Astrocyte (in vitro differentiated cells and primary cell): ENCODE data around the gene AMOTL1. TPM values are rescaled to one million over a fixed set of nuclear protein-coding genes. Genes with fewer than 3 reads are reported as not detected.

ENCODE experiments used
- DNase-seq: peaks from one replicate; pipeline ENCODE4 v3.0.0-alpha.2; 2010; ENCODE audit warnings: low read depth
- FAIRE-seq: peaks from 2 replicates; lab custom pipeline; 2011; peaks lifted over from hg19 to GRCh38; lab: Jason Lieb, UNC
- H2AFZ ChIP-seq: 2 replicates; pipeline ENCODE4 v1.6.0; 2012; ENCODE audit warnings: low read depth, low read length, inconsistent platforms
- H3K27ac ChIP-seq: 2 replicates; pipeline ENCODE4 v1.5.1; 2011; ENCODE audit warnings: low read depth, low read length, inconsistent platforms
- H3K27me3 ChIP-seq: 2 replicates; pipeline ENCODE4 v1.6.0; 2011; ENCODE audit warnings: low read length, inconsistent platforms; ENCODE audit not compliant: insufficient read depth
- H3K36me3 ChIP-seq: 2 replicates; pipeline ENCODE4 v1.5.1; 2011; ENCODE audit warnings: low read length, inconsistent platforms; ENCODE audit not compliant: insufficient read depth
- H3K4me1 ChIP-seq: 2 replicates; pipeline ENCODE4 v1.5.1; 2011; ENCODE audit warnings: low read length, inconsistent platforms; ENCODE audit not compliant: insufficient read depth
- H3K4me2 ChIP-seq: 2 replicates; pipeline ENCODE4 v1.6.0; 2012; ENCODE audit warnings: low read length, inconsistent platforms
- H3K4me3 ChIP-seq: 2 replicates; pipeline ENCODE4 v1.5.1; 2011; ENCODE audit warnings: low read depth, mild to moderate bottlenecking, low read length, inconsistent platforms; ENCODE audit not compliant: insufficient read depth
- H3K79me2 ChIP-seq: 2 replicates; pipeline ENCODE4 v1.6.0; 2012; ENCODE audit warnings: mild to moderate bottlenecking, low read length, inconsistent platforms; ENCODE audit not compliant: insufficient read depth
- H3K9ac ChIP-seq: 2 replicates; pipeline ENCODE4 v1.6.0; 2012; ENCODE audit warnings: mild to moderate bottlenecking, low read length, inconsistent platforms
- H3K9me3 ChIP-seq: 2 replicates; pipeline ENCODE4 v1.5.1; 2012; ENCODE audit warnings: low read depth, mild to moderate bottlenecking, low read length, inconsistent platforms; ENCODE audit not compliant: insufficient read depth
- H4K20me1 ChIP-seq: 2 replicates; pipeline ENCODE4 v1.6.0; 2012; ENCODE audit warnings: low read length, inconsistent platforms; ENCODE audit not compliant: insufficient read depth
- H3K27ac Mint-ChIP-seq: one replicate; pipeline ENCODE4 v1.8.0; 2021; ENCODE audit warnings: mild to moderate bottlenecking, mixed read lengths; ENCODE audit not compliant: unreplicated experiment
- H3K27me3 Mint-ChIP-seq: one replicate; pipeline ENCODE4 v1.8.0; 2021; ENCODE audit warnings: low read depth, mixed read lengths; ENCODE audit not compliant: unreplicated experiment
- H3K36me3 Mint-ChIP-seq: one replicate; pipeline ENCODE4 v1.8.0; 2021; ENCODE audit warnings: low read depth, mixed read lengths; ENCODE audit not compliant: unreplicated experiment
- H3K4me1 Mint-ChIP-seq: one replicate; pipeline ENCODE4 v1.8.0; 2021; ENCODE audit warnings: low read depth, mixed read lengths; ENCODE audit not compliant: unreplicated experiment
- H3K4me3 Mint-ChIP-seq: one replicate; pipeline ENCODE4 v1.8.0; 2021; ENCODE audit warnings: mild to moderate bottlenecking, moderate library complexity, mixed read lengths; ENCODE audit not compliant: unreplicated experiment
- H3K9me3 Mint-ChIP-seq: one replicate; pipeline ENCODE4 v1.8.0; 2021; ENCODE audit warnings: mild to moderate bottlenecking, mixed read lengths; ENCODE audit not compliant: unreplicated experiment
- CTCF ChIP-seq: IDR thresholded peaks from 2 replicates; pipeline ENCODE4 v1.5.1; 2011; ENCODE audit warnings: low read depth, mild to moderate bottlenecking, inconsistent platforms, low read length, moderate library complexity; ENCODE audit not compliant: insufficient read depth
- EZH2 ChIP-seq: IDR thresholded peaks from 2 replicates; pipeline ENCODE4 v1.6.1; 2012; ENCODE audit warnings: mild to moderate bottlenecking, low read length, inconsistent platforms; ENCODE audit not compliant: insufficient read depth
- total RNA-seq: library from RNA; stranded (reverse); gene quantifications from 2 replicates; pipeline ENCODE4 v1.2.1, GENCODE V29; 2021

AMOTL1 gene
- total RNA-seq, 1 donor from 2014 or later, result 47.8 TPM

GRCh38 chr11:94794287-94795168 lies 26.4 kb downstream of the AMOTL1 start:
- Histone ChIP-seq H4K20me1 (peaks cover 46% of the 10 kb centered on the region), H3K36me3 (peaks cover 5% of the 10 kb centered on the region), H2AFZ (no peak overlapping the region), H3K9ac (peak overlapping the region; percentile 84), H3K79me2 (peaks cover 81% of the 10 kb centered on the region), H3K9me3 (no peaks in the 10 kb centered on the region), H3K4me1 (peaks cover 66% of the 10 kb centered on the region), H3K27me3 (no peaks in the 10 kb centered on the region), H3K4me3 (peak overlapping the region; percentile 62), H3K27ac (peak overlapping the region; percentile 99), H3K4me2 (peak overlapping the region; percentile 85)
- H3K36me3 Mint-ChIP-seq, result peaks cover 4% of the 10 kb centered on the region
- no peaks in the 10 kb centered on the region for H3K27me3 Mint-ChIP-seq
- H3K27ac Mint-ChIP-seq, result peak overlapping the region; percentile 95
- DNase-seq (peak; percentile 99), FAIRE-seq (peak; percentile 86)
- no peak for TF ChIP-seq EZH2
- no peak for TF ChIP-seq CTCF
- peak overlapping the region; percentile 79 for H3K4me3 Mint-ChIP-seq
- peaks cover 51% of the 10 kb centered on the region for H3K4me1 Mint-ChIP-seq
- H3K9me3 Mint-ChIP-seq, result no peaks in the 10 kb centered on the region

GRCh38 chr11:94795476-94796189 lies 27.5 kb downstream of the AMOTL1 start:
- H3K36me3 ChIP-seq, result peaks cover 12% of the 10 kb centered on the region
- peak overlapping the region; percentile 79 for H3K9ac ChIP-seq

More at GRCh38 chr11:94795476-94796189, 27.5 kb downstream of the AMOTL1 start:
- no peak for DNase-seq
- no peak for FAIRE-seq
- H3K27me3 ChIP-seq, result no peaks in the 10 kb centered on the region
- H3K4me1 ChIP-seq, result peaks cover 55% of the 10 kb centered on the region
- H3K27ac Mint-ChIP-seq, result peak overlapping the region; percentile 91
- TF ChIP-seq EZH2 (no peak), CTCF (no peak)
- peak overlapping the region; percentile 79 for H3K4me3 Mint-ChIP-seq
- peaks cover 4% of the 10 kb centered on the region for H3K36me3 Mint-ChIP-seq
- H2AFZ ChIP-seq, result no peak overlapping the region
- no peaks in the 10 kb centered on the region for H3K9me3 Mint-ChIP-seq
- H3K4me1 Mint-ChIP-seq, result peaks cover 40% of the 10 kb centered on the region
- H4K20me1 ChIP-seq, result peaks cover 45% of the 10 kb centered on the region
- H3K27ac ChIP-seq, result peak overlapping the region; percentile 99
- peak overlapping the region; percentile 85 for H3K4me2 ChIP-seq
- H3K79me2 ChIP-seq, result peaks cover 81% of the 10 kb centered on the region
- no peaks in the 10 kb centered on the region for H3K9me3 ChIP-seq
- H3K27me3 Mint-ChIP-seq, result no peaks in the 10 kb centered on the region
- H3K4me3 ChIP-seq, result peak overlapping the region; percentile 62
